ENCODE data around the gene GPR42.

- TF ChIP-seq ZNF232 (CRISPR knock-in tag; IDR thresholded peaks at IDR 0.05) = no peak
- TF ChIP-seq CREB1 (CRISPR knock-in tag; IDR thresholded peaks at IDR 0.05) = no peak
- TF ChIP-seq, protein P1, sequence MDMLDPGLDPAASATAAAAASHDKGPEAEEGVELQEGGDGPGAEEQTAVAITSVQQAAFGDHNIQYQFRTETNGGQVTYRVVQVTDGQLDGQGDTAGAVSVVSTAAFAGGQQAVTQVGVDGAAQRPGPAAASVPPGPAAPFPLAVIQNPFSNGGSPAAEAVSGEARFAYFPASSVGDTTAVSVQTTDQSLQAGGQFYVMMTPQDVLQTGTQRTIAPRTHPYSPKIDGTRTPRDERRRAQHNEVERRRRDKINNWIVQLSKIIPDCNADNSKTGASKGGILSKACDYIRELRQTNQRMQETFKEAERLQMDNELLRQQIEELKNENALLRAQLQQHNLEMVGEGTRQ (CRISPR knock-in tag; IDR thresholded peaks at IDR 0.05) = no peak
- TF ChIP-seq, protein P2, sequence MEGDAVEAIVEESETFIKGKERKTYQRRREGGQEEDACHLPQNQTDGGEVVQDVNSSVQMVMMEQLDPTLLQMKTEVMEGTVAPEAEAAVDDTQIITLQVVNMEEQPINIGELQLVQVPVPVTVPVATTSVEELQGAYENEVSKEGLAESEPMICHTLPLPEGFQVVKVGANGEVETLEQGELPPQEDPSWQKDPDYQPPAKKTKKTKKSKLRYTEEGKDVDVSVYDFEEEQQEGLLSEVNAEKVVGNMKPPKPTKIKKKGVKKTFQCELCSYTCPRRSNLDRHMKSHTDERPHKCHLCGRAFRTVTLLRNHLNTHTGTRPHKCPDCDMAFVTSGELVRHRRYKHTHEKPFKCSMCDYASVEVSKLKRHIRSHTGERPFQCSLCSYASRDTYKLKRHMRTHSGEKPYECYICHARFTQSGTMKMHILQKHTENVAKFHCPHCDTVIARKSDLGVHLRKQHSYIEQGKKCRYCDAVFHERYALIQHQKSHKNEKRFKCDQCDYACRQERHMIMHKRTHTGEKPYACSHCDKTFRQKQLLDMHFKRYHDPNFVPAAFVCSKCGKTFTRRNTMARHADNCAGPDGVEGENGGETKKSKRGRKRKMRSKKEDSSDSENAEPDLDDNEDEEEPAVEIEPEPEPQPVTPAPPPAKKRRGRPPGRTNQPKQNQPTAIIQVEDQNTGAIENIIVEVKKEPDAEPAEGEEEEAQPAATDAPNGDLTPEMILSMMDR (IDR thresholded peaks at IDR 0.05) = no peak
- TF ChIP-seq EMX1 (CRISPR knock-in tag; IDR thresholded peaks at IDR 0.05) = no peak
- TF ChIP-seq, protein P3, sequence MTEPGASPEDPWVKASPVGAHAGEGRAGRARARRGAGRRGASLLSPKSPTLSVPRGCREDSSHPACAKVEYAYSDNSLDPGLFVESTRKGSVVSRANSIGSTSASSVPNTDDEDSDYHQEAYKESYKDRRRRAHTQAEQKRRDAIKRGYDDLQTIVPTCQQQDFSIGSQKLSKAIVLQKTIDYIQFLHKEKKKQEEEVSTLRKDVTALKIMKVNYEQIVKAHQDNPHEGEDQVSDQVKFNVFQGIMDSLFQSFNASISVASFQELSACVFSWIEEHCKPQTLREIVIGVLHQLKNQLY (CRISPR knock-in tag; IDR thresholded peaks at IDR 0.05) = no peak
- TF ChIP-seq, protein P4, sequence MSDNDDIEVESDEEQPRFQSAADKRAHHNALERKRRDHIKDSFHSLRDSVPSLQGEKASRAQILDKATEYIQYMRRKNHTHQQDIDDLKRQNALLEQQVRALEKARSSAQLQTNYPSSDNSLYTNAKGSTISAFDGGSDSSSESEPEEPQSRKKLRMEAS (CRISPR knock-in tag; IDR thresholded peaks at IDR 0.05) = no peak
- no peak for TF ChIP-seq ZNF512 (CRISPR knock-in tag; IDR thresholded peaks at IDR 0.05; ENCODE audit: borderline replicate concordance)
- TF ChIP-seq, protein P5, sequence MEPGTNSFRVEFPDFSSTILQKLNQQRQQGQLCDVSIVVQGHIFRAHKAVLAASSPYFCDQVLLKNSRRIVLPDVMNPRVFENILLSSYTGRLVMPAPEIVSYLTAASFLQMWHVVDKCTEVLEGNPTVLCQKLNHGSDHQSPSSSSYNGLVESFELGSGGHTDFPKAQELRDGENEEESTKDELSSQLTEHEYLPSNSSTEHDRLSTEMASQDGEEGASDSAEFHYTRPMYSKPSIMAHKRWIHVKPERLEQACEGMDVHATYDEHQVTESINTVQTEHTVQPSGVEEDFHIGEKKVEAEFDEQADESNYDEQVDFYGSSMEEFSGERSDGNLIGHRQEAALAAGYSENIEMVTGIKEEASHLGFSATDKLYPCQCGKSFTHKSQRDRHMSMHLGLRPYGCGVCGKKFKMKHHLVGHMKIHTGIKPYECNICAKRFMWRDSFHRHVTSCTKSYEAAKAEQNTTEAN (CRISPR knock-in tag; IDR thresholded peaks at IDR 0.05) = no peak
- no peak for TF ChIP-seq TP53 (CRISPR knock-in tag; IDR thresholded peaks at IDR 0.05)
These were observed 27.7 kb downstream of the GPR42 start for GRCh38 chr19:35398570-35398969.

Measured in WTC11 (cell line).